NCI-H2029 (cell line): ENCODE results near the gene UBE3D.
"Not testable (repeated sequence)": the region's sequence is repeated elsewhere in the genome, so short reads cannot be mapped to it uniquely, and the experiment has no call there.

Experiments
- DNase-seq: peaks from one replicate; lab custom pipeline; 2025; lab: John Stamatoyannopoulos, UW

UBE3D gene

GRCh38 chr6:82870582-82871172 lies 195.0 kb downstream of the UBE3D start:
- no peak for DNase-seq

DNA sequence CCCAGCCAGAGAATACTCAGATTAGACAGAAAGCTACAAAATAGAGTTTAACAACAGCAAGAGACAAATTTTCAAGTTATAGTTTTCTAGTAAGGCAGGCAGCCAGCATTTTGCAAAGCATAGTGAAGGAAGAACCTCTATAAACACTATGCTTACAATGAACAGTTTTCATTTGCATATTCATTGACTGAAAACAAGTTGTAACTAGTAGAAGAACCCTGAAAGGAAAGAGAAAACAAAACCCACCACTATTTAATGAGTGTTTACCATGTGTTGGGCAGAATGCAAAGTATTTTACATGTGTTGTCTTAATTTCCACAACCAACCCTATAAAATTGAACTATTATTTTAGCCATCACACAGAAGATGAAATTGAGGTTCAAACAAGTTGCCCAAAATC lies 196.1 kb downstream of the UBE3D start:
- no peak for DNase-seq

GRCh38 chr6:82867946-82868345 lies 197.7 kb downstream of the UBE3D start:
- no peak for DNase-seq

GRCh38 chr6:82866446-82866845 lies 199.2 kb downstream of the UBE3D start:
- no peak for DNase-seq

DNA sequence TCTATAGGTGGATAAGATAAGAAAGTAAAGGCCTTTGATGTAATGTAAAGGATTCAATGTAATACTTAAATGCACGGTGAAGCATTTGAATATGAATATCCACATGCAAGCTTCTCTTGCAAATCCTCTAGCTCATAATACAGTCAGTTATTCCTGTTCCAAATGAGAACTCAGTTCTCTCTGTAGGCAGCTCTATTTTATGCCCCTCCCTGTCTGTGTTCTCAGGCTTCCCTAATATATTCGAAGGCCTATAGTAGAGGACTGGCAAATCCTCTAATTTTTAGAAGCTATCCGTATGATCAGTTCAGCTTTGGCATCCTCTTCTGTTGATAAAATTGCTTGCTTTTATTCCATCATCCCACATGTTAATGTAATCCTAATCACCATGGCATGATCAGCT lies 200.2 kb downstream of the UBE3D start:
- DNase-seq: no peak

GRCh38 chr6:82863781-82864180 lies 201.9 kb downstream of the UBE3D start:
- DNase-seq: no peak

- no peak for DNase-seq
Observed at GRCh38 chr6:82862543-82862942, 203.1 kb downstream of the UBE3D start.

DNA sequence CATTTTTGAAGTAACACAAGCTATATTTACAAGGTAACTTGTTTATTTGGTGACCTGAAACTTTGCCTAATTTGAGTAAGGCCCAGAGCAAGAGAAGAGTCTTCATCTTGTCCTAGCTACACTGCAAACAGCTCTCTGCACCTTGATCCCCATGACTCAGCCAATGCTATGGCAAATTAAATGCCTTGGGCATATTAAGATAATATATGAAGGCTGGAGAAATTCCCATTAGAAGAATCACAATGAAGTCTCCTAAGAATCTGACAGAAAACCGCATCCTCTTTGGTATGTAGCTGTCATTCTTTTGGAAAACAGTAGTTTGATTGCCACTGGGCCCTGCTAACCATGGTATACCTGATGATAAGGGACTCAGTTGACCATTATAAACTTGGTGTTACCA lies 204.5 kb downstream of the UBE3D start:
- DNase-seq: no peak

GRCh38 chr6:82856077-82856476 lies 209.6 kb downstream of the UBE3D start:
- not testable (repeated sequence) for DNase-seq

- DNase-seq: not testable (repeated sequence)
Observed at GRCh38 chr6:82852904-82853303, 212.7 kb downstream of the UBE3D start.

DNA sequence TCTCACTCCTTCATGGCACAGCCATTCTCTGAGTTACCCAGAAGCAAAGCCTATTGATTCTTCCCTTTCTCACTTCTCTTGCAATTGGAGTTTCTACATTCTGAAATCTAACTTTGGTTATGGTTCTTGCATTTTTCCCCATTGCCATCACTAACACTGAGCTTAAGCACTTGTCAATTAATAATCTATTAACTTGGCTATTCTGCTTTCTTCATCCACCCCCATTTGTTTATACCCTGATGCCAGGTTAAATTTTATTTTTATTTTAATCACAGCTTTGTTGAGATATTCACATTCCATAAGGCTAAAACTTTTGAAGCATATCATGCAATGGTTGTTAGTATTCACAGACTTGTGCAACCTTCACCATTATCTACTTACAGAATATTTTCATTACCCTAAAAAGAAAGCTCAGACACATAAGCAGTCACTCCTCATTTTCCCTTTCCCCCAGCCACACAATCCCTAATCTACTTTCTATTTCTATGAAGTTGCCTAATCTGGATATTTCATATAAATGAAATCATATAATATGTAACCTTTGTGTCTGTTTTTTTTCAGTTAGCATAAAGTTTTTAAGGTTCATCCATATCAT lies 222.3 kb downstream of the UBE3D start:
- no peak for DNase-seq

DNA sequence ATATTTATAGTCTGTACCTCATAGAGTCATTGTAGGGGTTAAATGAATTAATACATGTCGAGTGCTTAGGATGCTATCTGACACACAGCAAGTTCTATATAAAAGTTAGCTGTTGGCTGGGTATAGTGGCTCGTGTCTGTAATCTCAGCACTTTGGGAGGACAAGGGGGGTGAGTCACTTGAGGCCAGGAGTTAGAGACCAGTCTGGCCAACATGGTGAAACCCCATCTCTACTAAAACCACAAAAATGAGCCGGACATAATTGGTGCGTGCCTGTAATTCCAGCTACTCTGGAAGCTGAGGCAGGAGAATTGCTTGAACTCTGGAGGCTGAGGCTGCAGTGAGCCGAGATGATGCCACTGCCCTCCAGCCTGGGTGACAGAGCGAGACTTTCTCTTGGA lies 222.9 kb downstream of the UBE3D start:
- no peak for DNase-seq
